Measurements from ENCODE around the gene SRSF3.

DNA sequence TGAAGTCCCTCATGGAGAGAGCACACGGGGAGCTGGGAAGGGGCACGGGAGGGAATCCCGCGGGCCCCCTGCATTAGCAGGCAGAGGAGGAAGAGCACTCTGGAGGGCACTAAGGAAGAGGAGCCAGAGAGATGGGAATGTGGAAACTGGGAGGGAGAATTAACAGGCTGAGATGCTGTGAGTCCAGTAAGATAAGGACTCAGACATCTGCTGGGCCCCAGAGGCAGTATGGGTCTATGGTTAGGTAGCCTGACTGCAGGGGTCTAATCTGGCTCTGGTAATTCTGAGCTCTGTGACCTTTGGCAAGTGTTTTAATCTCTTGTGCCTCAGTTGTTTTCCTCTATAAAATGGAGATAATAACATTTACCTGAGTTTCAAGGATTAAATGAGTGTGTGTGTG, 15.7 kb upstream of the SRSF3 start:
- TF ChIP-seq, protein P1, sequence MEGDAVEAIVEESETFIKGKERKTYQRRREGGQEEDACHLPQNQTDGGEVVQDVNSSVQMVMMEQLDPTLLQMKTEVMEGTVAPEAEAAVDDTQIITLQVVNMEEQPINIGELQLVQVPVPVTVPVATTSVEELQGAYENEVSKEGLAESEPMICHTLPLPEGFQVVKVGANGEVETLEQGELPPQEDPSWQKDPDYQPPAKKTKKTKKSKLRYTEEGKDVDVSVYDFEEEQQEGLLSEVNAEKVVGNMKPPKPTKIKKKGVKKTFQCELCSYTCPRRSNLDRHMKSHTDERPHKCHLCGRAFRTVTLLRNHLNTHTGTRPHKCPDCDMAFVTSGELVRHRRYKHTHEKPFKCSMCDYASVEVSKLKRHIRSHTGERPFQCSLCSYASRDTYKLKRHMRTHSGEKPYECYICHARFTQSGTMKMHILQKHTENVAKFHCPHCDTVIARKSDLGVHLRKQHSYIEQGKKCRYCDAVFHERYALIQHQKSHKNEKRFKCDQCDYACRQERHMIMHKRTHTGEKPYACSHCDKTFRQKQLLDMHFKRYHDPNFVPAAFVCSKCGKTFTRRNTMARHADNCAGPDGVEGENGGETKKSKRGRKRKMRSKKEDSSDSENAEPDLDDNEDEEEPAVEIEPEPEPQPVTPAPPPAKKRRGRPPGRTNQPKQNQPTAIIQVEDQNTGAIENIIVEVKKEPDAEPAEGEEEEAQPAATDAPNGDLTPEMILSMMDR (conservative IDR thresholded peaks at IDR 0.05; ENCODE audit: low read depth, low read length), result no peak
- no peak for TF ChIP-seq EZH2 (IDR thresholded peaks at IDR 0.05; ENCODE audit: borderline replicate concordance, low read depth, low read length, poor library complexity, severe bottlenecking)
